8988T (cell line): ENCODE data around the gene RAD51D.

Experiments used
- DNase-seq: peaks from one replicate; pipeline ENCODE4 v3.0.0; 2011

The RAD51D gene

GRCh38 chr17:35089586-35090296 lies 29.9 kb downstream of the RAD51D start:
- no peak for DNase-seq

DNA sequence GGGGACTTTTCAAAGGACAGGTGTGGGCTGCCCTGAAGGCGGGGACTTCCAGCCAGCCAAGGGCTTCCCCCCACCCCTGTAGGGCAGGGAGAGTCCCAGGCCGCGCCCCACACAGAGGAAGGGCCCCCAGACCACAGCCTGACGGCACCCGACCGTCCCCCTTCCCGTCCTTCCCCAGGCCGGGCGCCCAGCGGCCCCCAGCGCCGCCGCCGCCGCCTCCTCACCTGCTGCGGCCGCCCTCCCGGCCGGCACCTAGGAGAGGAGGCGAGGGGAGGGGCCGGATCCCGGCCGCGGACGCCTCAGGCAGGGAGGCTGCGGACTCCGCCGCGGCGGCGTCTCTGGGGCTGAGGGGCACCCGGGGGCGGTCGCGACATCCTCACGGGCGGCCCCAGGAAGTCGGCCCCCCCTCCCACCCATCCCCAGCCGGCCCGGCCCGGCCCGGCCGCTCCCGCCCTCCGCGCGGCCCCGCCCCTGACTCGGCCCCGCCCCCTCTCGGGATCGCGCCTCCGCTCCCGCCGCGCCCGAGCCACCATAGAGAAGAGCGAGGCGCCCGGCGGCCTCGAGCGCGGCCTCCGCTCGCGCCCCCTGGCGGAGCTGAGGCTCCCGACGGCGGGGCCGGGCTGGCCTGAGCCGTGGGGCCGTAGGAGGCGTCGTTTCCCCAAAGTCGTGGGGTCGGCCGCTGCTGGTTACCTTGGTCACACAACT lies 30.6 kb downstream of the RAD51D start:
- peak; percentile 33 for DNase-seq

DNA sequence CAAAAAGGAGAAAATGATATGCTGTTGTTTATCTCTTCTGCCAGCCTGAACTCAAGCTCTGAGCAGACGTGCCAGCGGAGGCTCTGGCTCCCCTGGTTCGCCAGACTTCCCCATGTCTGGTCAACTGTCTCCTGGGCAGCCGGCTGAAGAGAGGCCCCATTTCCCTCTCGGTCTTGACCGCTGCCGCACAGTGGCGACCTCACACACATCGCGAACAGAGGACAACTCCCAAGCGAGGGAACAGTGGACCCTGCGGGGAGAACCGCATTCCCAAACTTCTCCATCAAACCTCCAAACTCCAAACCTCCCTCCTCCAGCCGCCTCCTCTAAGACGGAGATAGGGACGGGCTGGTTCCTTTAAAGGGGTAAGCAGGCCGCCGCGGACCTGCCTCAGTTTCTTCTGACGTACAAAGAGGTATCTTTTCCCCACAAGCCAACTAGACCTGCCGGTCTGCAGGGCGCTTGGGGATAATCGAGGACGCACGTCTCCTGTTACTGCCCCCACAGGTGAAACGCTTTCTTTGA lies 31.2 kb downstream of the RAD51D start:
- DNase-seq, result no peak

- no peak for DNase-seq
These were observed 31.8 kb downstream of the RAD51D start for GRCh38 chr17:35087731-35088355.

GRCh38 chr17:35086931-35087573 lies 32.6 kb downstream of the RAD51D start:
- DNase-seq, result no peak

GRCh38 chr17:35086164-35086563 lies 33.5 kb downstream of the RAD51D start:
- no peak for DNase-seq

DNA sequence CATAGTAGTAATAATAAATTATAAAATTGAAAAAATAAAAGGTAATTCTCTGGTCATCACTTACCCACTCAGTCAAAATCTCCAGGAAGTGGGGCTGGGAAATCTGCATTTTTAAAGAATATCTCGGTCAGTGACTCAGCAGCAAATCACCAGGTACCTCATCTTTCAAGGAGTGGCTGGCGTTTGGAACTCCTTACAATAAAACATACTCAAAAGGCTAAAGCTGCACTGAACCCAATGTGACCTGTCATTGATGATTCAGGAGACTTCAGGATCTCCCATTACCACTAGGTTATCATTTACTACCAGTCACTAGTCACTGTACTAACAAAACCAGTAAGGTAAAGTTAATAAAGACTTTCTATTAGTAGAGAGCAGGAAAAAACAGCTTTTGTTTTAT lies 34.7 kb downstream of the RAD51D start:
- no peak for DNase-seq

- no peak for DNase-seq
These were observed 36.6 kb downstream of the RAD51D start for GRCh38 chr17:35083071-35083470.

- DNase-seq, result no peak
These were observed 37.5 kb downstream of the RAD51D start for GRCh38 chr17:35082073-35082657.

DNA sequence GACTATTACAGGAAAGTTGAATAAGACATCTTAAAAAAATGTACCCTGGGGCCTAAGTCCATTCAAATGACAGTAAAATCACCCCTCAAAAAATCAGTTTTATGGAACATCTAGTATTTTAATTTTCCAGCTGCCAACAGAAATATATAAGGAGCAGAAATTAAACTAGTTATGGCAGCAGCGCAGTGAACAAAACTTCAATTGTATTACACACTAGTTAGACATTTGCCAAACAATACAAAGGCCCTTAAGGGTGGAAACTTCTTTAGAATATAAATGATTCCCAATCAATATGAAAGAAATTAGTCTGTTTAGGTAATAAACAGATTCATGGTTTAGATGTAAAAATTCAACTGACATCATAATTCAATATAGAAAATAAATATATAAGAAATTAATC lies 38.0 kb downstream of the RAD51D start:
- no peak for DNase-seq

GRCh38 chr17:35080536-35080935 lies 39.1 kb downstream of the RAD51D start:
- DNase-seq, result no peak

- DNase-seq, result no peak
These were observed 39.9 kb downstream of the RAD51D start for GRCh38 chr17:35079547-35080423.

DNA sequence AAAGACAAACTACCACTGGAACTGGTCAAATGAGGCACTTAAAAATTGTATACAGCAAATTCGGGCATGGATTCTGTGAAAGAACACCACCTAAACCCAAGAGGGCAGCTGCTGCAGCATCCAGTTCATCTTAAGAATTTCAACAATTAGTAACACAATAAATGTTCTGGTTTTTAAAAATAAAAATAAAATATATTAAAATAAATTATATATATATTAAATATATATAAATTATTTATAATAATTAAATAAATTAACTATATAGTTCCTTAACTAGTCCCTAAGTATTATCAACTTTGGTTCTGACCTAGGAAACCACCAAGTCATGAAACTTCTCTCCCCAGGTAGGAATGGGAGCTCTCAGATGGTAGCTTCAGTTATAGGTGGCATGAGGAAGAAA lies 42.8 kb downstream of the RAD51D start:
- DNase-seq, result no peak

GRCh38 chr17:35074711-35075707 lies 44.7 kb downstream of the RAD51D start:
- DNase-seq, result no peak

- DNase-seq, result no peak
These were observed 45.6 kb downstream of the RAD51D start for GRCh38 chr17:35073991-35074627.

- DNase-seq, result no peak
These were observed 46.4 kb downstream of the RAD51D start for GRCh38 chr17:35073183-35073790.

DNA sequence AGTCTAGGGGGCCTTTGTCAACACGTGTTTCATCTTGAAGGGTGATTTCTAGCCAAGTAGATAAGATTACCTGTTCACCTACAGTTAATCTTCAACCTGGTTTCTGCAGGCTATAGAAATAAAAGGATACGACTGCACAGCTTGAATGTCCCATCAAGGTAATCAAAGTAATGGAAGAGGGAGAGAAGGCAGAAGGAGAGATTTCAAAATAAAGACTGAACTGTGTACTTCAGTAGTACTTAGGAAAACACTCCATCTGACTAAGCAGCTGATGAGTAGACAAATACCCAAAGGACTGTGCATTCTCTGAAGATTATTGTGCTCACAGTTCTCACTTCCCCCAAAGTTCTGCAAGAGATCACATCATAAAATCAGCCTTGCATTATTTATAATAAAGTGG lies 50.3 kb downstream of the RAD51D start:
- DNase-seq, result no peak

- DNase-seq, result no peak
These were observed 51.4 kb downstream of the RAD51D start for GRCh38 chr17:35068249-35068648.

DNA sequence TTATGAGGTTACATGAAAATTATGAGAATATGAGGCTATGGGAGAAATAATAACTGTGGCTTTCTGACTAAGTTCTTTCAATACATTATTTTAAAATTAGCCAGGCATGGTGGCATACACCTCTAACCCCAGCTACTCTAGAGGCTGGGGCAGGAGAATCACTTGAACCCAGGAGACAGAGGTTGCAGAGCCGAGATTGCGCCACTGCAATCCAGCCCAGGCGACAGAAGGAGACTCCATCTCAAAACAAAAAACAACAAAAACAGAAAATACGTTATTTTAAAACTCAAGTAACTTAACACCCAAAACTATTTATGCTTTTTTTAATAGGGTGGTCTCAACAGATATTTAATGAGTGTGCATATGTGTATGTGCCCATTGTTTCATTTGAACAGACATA lies 53.8 kb downstream of the RAD51D start:
- no peak for DNase-seq
